Measurements from ENCODE around the gene TTC16. TPM values are rescaled to one million over a fixed set of nuclear protein-coding genes. Genes with fewer than 3 reads are reported as not detected.

The TTC16 gene
- 0.41 TPM for total RNA-seq
- long read RNA-seq: 0 reads

GRCh38 chr9:127715470-127716337, at the start of gene TTC16, which contains the start of gene PTRH1:
Gene TTC16, plus strand, starts transcription at chr9:127716079. Its CDS starts 67 bp downstream, at chr9:127716146.
Gene PTRH1, minus strand, starts transcription at chr9:127715663. Its CDS starts 24 bp downstream, at chr9:127715639.
- peaks cover 12% of the 10 kb centered on the region for H3K4me1 ChIP-seq
- no peaks in the 10 kb centered on the region for H3K36me3 ChIP-seq
- H3K27me3 ChIP-seq: no peaks in the 10 kb centered on the region
- no peak for TF ChIP-seq CTCF (IDR thresholded peaks at IDR 0.05)
- no peaks in the 10 kb centered on the region for H3K9me3 ChIP-seq
- peak within 1 kb of the TSS; percentile 83 for H3K27ac ChIP-seq
- ATAC-seq (peak; percentile 97), DNase-seq (peak; percentile 99)
- intact Hi-C loops (cut with DNase I): no loop called here
- peak within 1 kb of the TSS; percentile 91 for H3K4me3 ChIP-seq

- TF ChIP-seq CTCF (IDR thresholded peaks at IDR 0.05): no peak
- Histone ChIP-seq H3K27me3 (no peaks in the 10 kb centered on the region), H3K36me3 (peaks cover 81% of the 10 kb centered on the region), H3K4me3 (no peak overlapping the region), H3K27ac (no peak overlapping the region), H3K9me3 (no peaks in the 10 kb centered on the region), H3K4me1 (no peaks in the 10 kb centered on the region)
- intact Hi-C loops (cut with DNase I): no loop called here
- DNase-seq (no peak), ATAC-seq (no peak)
These were observed 48.6 kb upstream of the TTC16 start for GRCh38 chr9:127667127-127667844.

GRCh38 chr9:127667906-127668305, 48.0 kb upstream of the TTC16 start:
- no peaks in the 10 kb centered on the region for H3K27me3 ChIP-seq
- intact Hi-C loops (cut with DNase I): no loop called here
- no peak overlapping the region for H3K27ac ChIP-seq
- no peaks in the 10 kb centered on the region for H3K4me1 ChIP-seq
- no peak overlapping the region for H3K4me3 ChIP-seq
- H3K36me3 ChIP-seq: peaks cover 81% of the 10 kb centered on the region
- ATAC-seq: no peak
- DNase-seq: no peak
- TF ChIP-seq CTCF (IDR thresholded peaks at IDR 0.05): no peak
- no peaks in the 10 kb centered on the region for H3K9me3 ChIP-seq

GRCh38 chr9:127673234-127673633, 42.6 kb upstream of the TTC16 start:
- H3K4me1 ChIP-seq: no peaks in the 10 kb centered on the region
- no peaks in the 10 kb centered on the region for H3K9me3 ChIP-seq
- H3K4me3 ChIP-seq: no peak overlapping the region
- TF ChIP-seq CTCF (IDR thresholded peaks at IDR 0.05): no peak
- no peak for ATAC-seq
- no peak for DNase-seq
- H3K27ac ChIP-seq: no peak overlapping the region
- H3K27me3 ChIP-seq: no peaks in the 10 kb centered on the region
- intact Hi-C loops (cut with DNase I): no loop called here
- H3K36me3 ChIP-seq: peaks cover 73% of the 10 kb centered on the region

GRCh38 chr9:127676638-127677037, 39.2 kb upstream of the TTC16 start:
- TF ChIP-seq CTCF (IDR thresholded peaks at IDR 0.05): no peak
- ATAC-seq: no peak

More at GRCh38 chr9:127676638-127677037, 39.2 kb upstream of the TTC16 start:
- H3K4me3 ChIP-seq: no peak overlapping the region
- H3K36me3 ChIP-seq: peaks cover 81% of the 10 kb centered on the region
- no peak for DNase-seq
- H3K27me3 ChIP-seq: no peaks in the 10 kb centered on the region
- intact Hi-C loops (cut with DNase I): no loop called here
- H3K4me1 ChIP-seq: no peaks in the 10 kb centered on the region
- H3K27ac ChIP-seq: no peak overlapping the region
- no peaks in the 10 kb centered on the region for H3K9me3 ChIP-seq
